Measurements from ENCODE around the gene PRKCE.

DNA sequence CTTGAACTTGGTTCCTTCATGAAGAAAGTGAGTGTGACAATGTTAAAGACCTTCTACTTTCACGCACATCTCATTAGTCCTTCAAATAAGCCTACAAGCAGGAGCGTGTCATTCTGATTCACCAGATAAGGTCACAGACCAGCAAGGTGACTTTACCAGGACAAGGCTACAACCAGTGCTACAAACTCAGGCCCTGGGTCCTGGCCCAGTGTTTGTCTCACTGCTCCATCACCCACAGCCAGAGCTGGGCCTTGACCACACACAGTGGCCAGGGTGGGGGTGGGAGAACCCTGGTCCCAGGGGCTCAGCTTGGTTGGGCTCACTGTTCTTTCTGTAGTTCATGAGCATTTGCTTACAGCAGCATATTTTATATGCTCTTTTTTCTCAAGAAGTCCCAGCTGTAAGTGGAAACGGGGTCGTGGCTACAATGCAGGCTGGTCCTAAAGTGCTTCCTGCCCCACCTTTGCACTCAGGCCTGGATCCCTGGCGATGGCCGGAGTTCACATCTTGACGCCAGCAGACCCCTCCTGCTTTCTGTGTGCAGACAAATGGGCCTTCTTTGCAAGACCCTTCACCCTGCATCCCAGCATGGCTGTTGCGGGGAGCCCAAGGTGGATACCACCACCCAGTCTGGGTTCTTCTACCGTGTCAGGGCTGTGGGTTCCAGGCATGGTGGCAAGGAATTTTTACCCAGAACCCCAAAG lies 492.1 kb downstream of the PRKCE start:
- TF ChIP-seq CTCF (conservative IDR thresholded peaks at IDR 0.05; ENCODE audit: low read depth in 2 of 2) = no peak
- no peak for TF ChIP-seq POLR2AphosphoS5 (IDR thresholded peaks at IDR 0.05; ENCODE audit: low read depth)
- TF ChIP-seq STAT1 (IDR thresholded peaks at IDR 0.05; ENCODE audit: unreplicated experiment) = no peak
- no peak for TF ChIP-seq EZH2 (IDR thresholded peaks at IDR 0.05; ENCODE audit: low read depth, unreplicated experiment)
- TF ChIP-seq, protein P1, sequence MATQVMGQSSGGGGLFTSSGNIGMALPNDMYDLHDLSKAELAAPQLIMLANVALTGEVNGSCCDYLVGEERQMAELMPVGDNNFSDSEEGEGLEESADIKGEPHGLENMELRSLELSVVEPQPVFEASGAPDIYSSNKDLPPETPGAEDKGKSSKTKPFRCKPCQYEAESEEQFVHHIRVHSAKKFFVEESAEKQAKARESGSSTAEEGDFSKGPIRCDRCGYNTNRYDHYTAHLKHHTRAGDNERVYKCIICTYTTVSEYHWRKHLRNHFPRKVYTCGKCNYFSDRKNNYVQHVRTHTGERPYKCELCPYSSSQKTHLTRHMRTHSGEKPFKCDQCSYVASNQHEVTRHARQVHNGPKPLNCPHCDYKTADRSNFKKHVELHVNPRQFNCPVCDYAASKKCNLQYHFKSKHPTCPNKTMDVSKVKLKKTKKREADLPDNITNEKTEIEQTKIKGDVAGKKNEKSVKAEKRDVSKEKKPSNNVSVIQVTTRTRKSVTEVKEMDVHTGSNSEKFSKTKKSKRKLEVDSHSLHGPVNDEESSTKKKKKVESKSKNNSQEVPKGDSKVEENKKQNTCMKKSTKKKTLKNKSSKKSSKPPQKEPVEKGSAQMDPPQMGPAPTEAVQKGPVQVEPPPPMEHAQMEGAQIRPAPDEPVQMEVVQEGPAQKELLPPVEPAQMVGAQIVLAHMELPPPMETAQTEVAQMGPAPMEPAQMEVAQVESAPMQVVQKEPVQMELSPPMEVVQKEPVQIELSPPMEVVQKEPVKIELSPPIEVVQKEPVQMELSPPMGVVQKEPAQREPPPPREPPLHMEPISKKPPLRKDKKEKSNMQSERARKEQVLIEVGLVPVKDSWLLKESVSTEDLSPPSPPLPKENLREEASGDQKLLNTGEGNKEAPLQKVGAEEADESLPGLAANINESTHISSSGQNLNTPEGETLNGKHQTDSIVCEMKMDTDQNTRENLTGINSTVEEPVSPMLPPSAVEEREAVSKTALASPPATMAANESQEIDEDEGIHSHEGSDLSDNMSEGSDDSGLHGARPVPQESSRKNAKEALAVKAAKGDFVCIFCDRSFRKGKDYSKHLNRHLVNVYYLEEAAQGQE (IDR thresholded peaks at IDR 0.05; ENCODE audit: unreplicated experiment) = no peak
- no peak for TF ChIP-seq CREB1 (CRISPR knock-in tag; IDR thresholded peaks at IDR 0.05; ENCODE audit: low read depth)
